ENCODE results near the gene GAPVD1.
A peak's percentile ranks its signal among the peaks of the same experiment; 100 is the strongest.
"Not testable (repeated sequence)": the region's sequence is repeated elsewhere in the genome, so short reads cannot be mapped to it uniquely, and the experiment has no call there.

Gene GAPVD1

GRCh38 chr9:125246261-125246667, 15.4 kb upstream of the GAPVD1 start:
- H3K27ac ChIP-seq: no peak overlapping the region

DNA sequence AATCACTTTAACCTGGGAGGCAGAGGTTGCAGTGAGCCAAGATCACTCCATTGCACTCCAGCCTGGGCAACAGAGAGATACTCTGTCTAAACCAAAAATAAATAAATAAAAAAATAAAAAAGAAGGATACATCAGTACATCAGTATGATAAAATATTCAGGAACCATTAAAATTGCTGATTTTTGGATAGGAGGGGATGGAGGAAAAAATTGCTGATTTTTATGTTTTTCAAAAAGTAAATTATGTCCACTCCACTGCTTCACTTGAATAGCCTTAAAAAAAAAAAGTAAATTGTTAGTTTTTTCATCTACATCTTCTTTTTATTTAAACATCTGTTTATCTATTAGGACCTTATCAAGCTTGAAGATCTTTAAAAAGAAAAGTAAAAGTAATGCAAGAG, 7.4 kb upstream of the GAPVD1 start:
- no peak overlapping the region for H3K27ac ChIP-seq
- H3K4me3 ChIP-seq: no peak overlapping the region

More at GRCh38 chr9:125246261-125246667, 15.4 kb upstream of the GAPVD1 start:
- no peak overlapping the region for H3K4me3 ChIP-seq

GRCh38 chr9:125255781-125256391, 5.7 kb upstream of the GAPVD1 start:
- no peak overlapping the region for H3K27ac ChIP-seq
- no peak overlapping the region for H3K4me3 ChIP-seq

- peak overlapping the region in 2 of 21 experiments; percentile 35 to 36 for H3K27ac ChIP-seq
- H3K4me3 ChIP-seq: no peak overlapping the region
These were observed 3.4 kb upstream of the GAPVD1 start for GRCh38 chr9:125258160-125258785.

DNA sequence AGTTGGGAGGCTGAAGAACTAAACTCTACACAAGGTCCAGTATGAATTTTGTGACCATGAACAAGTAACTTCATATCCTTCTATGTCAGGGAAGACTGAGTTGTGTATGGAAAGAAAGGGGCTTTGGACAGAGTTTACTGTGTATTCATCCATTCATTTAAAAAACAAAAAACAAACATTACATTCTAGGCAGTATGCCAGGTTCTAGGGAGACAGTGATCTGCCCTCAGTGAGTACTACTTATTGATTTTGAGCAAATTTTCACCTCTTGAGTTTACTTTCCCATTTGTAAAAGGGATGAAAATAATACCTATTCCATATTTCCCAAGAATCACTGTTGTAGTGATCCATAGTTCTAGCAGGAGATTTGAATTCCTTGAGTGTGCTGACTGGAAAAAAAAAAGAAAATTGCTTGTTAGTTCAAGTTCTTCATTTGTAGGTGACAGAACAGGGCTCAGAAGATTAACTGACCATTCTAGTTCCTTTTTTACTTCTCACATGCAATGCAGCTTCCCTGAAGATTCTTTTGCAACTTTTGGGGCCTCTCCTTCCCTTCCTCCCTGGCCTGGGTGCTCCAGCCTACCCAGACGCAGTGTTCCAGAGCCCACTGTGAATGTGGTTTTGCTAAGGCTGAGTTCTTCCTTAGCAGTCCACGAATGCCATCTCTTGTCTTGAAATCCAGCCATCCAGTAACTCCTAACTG, 2.6 kb upstream of the GAPVD1 start:
- Histone ChIP-seq H3K4me3 (no peak overlapping the region), H3K27ac (peak overlapping the region in 5 of 21 experiments; percentile 16 to 44 (median 35))

DNA sequence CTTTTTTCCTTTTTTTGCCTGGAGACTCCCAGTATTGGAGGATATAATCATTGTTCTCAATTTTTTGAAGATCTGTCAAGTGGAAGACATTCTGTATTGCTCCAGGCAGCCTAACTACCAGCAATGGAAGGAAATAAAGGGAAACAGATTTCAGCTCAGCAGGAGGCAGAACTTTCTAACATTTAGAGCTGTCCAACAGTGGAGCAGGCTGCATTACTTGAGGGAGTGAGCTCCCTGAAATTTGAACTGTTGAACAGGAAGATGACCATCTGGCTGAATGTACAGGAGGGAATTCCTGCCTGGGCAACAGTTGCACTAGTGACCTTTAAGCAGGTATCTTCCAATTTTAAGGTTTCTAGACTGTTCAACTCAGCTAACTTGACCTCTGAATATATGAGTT, 1.1 kb upstream of the GAPVD1 start:
- no peak overlapping the region for H3K4me3 ChIP-seq
- peak overlapping the region in 7 of 21 experiments; percentile 67 to 92 (median 89) for H3K27ac ChIP-seq

DNA sequence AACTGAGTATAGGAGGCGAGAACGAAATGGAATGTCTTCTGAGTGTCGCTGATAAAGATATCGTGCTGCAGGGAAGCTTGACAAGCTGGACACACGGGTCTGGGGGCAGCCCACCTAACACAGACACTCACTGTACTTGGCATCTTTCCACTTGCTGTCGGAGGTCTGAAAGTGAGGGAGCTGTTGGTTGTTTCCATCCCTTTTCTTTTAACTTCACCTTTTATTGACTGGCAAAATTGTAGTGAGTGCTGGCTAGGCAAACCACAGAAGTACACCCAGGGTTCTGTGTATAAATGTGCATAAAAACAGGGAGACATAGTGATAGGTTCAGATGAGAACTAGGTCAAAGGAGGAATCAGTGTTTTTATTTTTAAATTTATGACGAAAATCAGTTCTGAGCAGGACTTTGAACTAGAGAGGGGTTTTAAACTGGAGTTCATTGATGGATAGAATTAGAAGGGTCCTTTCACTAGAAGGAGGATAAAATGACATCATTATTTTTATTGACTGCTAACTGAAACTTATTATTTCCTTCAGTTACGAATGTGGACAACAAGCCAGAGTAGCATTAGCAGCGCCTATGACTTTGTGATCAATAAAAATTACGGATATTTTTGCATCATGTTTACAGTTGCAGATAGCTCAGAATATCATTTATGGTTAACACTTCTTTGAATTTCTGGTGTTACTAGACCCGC, 817 bp downstream of the GAPVD1 start:
- peak overlapping the region; percentile 7 to 94 (median 89) for H3K27ac ChIP-seq

GRCh38 chr9:125264068-125264467, 2.4 kb downstream of the GAPVD1 start:
- not testable (repeated sequence) for H3K27ac ChIP-seq

More for the DNA sequence above, 817 bp downstream of the GAPVD1 start:
- peak overlapping the region; percentile 77 to 100 (median 93) for H3K4me3 ChIP-seq

DNA sequence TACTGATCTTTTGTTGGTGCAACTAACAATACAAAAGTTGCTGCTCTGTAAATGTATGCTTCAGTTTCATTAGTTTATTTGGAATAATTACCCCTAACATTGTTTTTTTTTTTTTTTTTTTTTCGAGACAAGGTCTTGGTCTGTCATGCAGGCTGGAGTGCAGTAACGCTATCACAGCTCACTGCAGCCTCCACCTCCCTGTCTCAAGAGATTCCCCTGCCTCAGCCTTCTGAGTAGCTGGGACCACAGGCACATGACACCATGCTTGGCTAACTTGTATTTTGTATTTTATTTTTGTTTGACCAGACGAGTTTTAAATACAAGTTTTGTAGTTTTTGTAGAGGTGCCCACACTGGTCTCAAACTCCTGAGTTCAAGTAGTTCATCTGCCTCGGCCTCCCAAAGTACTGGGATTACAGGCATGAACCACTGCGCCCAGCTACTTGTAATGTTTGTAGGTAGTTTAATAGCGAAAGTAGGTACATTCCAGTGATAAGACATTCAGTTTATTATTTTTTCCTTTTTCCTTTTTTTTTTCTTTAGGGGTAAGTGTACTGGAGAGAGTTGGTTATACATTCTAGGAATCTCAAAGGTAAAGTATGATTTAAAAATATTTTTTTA, 6.9 kb downstream of the GAPVD1 start:
- peak overlapping the region in 2 of 21 experiments; percentile 4 to 11 for H3K27ac ChIP-seq

More at GRCh38 chr9:125264068-125264467, 2.4 kb downstream of the GAPVD1 start:
- not testable (repeated sequence) for H3K4me3 ChIP-seq

DNA sequence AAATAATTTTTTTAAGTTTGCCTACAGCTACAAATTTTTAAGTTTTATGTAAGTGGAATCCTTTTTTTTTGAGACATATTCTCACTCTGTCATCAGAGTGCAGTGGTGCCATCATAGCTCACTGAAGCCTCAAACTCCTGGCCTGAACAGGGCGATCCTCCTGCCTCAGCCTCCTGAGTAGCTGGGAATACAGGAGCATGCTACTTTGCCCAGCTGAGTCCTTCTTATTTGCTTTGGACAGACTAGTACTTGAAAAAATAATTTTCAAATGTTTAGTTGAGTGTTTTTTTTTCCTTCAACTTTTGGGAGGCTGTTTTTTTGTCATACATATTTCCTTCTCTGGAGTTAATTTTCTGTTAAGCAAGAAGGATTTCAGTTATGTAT, 7.4 kb downstream of the GAPVD1 start:
- Histone ChIP-seq H3K4me3 (no peak overlapping the region), H3K27ac (peak overlapping the region in 2 of 21 experiments; percentile 4 to 11)

More for the DNA sequence above, 6.9 kb downstream of the GAPVD1 start:
- H3K4me3 ChIP-seq: no peak overlapping the region

GRCh38 chr9:125271081-125271480, 9.5 kb downstream of the GAPVD1 start:
- Histone ChIP-seq H3K27ac (peak overlapping the region in 13 of 21 experiments; percentile 12 to 73 (median 48)), H3K4me3 (no peak overlapping the region)

DNA sequence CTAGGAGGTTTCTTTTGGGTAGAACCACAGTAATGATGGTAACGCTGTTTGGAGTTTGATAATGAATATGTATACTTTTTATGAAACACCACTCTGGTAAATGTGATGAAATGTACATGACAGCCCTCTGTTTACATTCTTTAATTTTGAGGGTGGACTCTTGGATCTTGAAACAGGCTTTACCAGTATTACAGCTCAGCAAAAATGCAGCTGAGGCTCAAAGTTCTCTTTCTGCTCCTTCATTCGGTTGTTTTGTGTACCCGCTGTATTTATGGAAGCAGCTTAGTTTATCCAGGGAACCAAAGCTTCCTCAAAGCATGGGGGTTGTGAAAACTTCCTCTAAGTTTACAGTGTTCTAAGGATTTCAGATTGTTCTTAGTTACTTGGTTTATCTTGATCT, 11.1 kb downstream of the GAPVD1 start:
- Histone ChIP-seq H3K4me3 (no peak overlapping the region), H3K27ac (peak overlapping the region in 9 of 21 experiments; percentile 26 to 73 (median 39))

DNA sequence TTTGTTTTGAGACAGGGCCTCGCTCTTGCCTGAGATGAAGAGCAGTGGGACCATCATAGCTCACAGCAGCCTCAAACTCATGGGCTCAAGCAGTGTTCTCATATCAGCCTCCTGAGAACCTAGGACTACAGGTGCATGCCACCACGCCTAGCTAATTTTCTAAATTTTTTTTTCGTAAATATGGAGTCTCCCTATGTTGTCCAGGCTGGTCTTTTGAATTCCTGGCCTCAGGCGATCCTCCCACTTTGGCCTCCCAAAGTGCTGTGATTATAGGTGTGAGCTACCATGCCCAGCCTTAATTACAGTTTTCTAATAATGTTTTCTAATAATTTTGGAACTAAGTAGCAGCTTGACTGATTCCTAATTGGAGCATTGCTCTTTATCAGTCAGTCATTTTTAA, 15.1 kb downstream of the GAPVD1 start:
- Histone ChIP-seq H3K27ac (no peak overlapping the region), H3K4me3 (no peak overlapping the region)

DNA sequence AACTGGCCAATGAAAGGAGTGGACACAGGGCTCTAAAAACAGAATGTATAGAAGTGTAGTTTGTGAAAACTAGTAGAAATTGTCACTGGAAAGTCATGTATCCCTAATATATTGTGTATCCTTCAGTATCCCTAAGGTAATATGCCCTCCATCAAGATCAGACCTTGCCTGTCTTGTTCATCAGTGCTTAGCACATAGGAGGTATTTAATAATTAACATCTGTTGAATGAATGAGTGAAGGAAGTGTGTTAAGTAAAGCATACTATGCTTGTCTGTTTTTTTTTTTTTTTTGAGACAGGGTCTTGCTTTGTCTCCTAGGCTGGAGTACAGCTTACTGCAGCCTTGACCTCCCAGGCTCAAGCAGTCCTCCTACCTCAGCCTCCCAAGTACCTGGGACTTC, 15.8 kb downstream of the GAPVD1 start:
- no peak overlapping the region for H3K27ac ChIP-seq

DNA sequence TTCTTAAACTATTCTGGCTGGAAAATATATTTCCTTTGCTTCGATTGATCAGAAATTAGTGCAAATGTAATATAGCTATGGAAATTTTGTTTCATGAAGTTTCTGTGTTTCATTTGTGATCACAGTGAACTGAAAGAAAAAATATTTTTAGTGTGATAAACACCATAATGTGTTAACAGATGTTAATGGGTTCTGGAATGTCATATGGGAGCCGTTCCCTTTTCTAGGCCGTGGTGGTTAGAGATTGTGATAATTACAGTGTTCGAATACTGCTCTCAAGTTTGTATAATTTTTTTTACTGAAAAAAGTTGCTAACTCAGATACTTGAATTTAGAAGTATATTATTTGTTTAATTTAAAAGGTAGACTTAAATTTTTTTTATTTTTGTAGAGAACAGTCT, 19.3 kb downstream of the GAPVD1 start:
- Histone ChIP-seq H3K27ac (no peak overlapping the region), H3K4me3 (no peak overlapping the region)

More for the DNA sequence above, 15.8 kb downstream of the GAPVD1 start:
- no peak overlapping the region for H3K4me3 ChIP-seq

- Histone ChIP-seq H3K27ac (no peak overlapping the region), H3K4me3 (no peak overlapping the region)
These were observed 23.2 kb downstream of the GAPVD1 start for GRCh38 chr9:125284855-125285254.

DNA sequence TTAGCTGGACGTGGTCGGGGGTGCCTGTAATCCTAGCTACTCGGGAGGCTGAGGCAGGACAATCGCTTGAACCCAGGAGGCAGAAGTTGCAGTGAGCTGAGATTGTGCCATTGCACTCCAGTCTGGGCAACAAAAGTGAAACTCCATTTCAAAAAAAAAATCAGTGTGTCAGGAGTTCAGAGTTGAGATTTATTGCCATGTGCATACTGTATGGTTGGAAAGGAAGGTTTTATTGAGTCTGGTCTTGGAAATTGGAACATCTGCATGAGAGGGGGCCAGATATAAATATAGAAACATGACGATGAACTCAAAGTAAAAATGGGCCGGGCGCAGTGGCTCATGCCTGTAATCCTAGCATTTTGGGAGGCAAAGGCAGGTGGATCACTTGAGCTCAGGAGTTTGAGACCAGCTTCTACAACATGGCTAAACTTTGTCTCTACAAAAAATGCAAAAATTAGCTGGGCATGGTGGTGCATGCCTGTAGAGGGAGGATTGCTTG, 25.4 kb downstream of the GAPVD1 start:
- not testable (repeated sequence) for H3K4me3 ChIP-seq, H3K27ac ChIP-seq

DNA sequence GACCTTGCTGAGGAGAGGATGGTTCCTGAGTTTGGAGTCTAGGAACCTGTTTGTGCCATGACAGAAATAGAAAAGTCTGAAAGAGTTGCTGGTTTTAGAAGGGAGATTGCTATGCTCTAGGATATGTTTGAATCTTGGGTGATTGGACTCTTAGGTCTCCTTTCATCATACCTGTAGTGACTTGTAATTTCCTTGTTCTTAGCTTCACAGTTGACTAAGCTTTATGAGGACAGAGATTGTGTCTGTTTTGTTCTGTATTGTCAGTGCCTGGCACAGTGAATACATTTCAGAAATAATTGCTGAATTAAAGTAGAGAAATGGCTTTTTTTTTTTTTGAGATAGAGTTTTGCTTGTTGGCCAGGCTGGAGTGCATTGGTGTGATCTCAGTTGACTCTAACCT, 31.5 kb downstream of the GAPVD1 start:
- no peak overlapping the region for H3K4me3 ChIP-seq
- no peak overlapping the region for H3K27ac ChIP-seq

- Histone ChIP-seq H3K4me3 (no peak overlapping the region), H3K27ac (no peak overlapping the region)
These were observed 34.0 kb downstream of the GAPVD1 start for GRCh38 chr9:125295657-125296056.

Measured in skin epidermis (tissue), 12 donors.